Lower leg skin (tissue), 4 donors: ENCODE measurements around the gene EPHA3. TPM values are rescaled to one million over a fixed set of nuclear protein-coding genes. Genes with fewer than 3 reads are reported as not detected.

Source experiments
- DNase-seq, 2 donors: peaks; one replicate each; pipeline ENCODE4 v3.0.0-alpha.2; 2019; ENCODE audit warnings: low spot score in 2 of 2
- H3K4me3 ChIP-seq: fragments of 200-600 bp; sonication (generic); 2 replicates; pipeline ENCODE4 v1.5.1; 2017; ENCODE audit warnings: mild to moderate bottlenecking, low read depth; ENCODE audit not compliant: poor library complexity, severe bottlenecking
- POLR2A ChIP-seq, 2 donors: fragments of 450-650 bp; IDR thresholded peaks; one replicate each; pipeline ENCODE4 v1.6.1; 2016 to 2017; ENCODE audit warnings: antibody characterized with exemption in 2 of 2, mild to moderate bottlenecking in 1 of 2, moderate library complexity in 1 of 2
- WGBS, 2 donors: methylation state at CpG; one replicate each; pipeline ENCODE4 v1.1.5; 2018; 5-methylcytosine and 5-hydroxymethylcytosine counted together
- intact Hi-C: fragments of 100-400 bp; cut with DNase I; formaldehyde crosslinking; loops from one replicate; pipeline ENCODE4 v1.15.0; 2023; ENCODE audit warnings: low total_unique reads
- total RNA-seq, 4 donors: library from RNA; depleted of rRNA; stranded (reverse); fragments of >200 nt; gene quantifications; one replicate each; pipeline ENCODE4 v1.1.0, GENCODE V29; 2016
- TF ChIP-seq, protein P1 (sequence below), 3 donors: fragments of 450-650 bp; IDR thresholded peaks; one replicate each; pipeline ENCODE4 v1.5.1; 2016; ENCODE audit warnings: antibody characterized with exemption in 3 of 3, mild to moderate bottlenecking in 3 of 3, moderate library complexity in 2 of 3

The EPHA3 gene
- total RNA-seq, 4 donors from 2014 or later: 0.30 to 2.8 (median 1.0) TPM

DNA sequence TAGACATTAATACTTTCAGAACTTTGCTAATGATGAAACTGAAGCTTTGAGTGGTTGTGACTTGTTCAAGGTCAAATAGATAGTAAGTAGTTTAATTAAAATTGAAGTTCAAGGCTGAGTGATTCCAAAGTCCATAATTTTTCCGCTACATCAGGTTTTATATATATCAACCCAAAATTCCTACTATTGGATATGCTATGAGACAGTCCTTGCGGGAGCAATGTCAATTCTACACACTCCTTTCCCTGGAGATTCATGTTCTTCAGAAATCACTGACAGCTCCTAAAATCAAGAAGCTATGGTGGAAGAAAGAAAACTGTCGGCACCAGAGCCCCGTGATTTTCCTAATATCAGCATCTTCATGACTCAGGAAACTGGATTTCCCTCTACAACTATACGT lies 167.6 kb downstream of the EPHA3 start:
- DNase-seq: no peak
- TF ChIP-seq, protein P1, sequence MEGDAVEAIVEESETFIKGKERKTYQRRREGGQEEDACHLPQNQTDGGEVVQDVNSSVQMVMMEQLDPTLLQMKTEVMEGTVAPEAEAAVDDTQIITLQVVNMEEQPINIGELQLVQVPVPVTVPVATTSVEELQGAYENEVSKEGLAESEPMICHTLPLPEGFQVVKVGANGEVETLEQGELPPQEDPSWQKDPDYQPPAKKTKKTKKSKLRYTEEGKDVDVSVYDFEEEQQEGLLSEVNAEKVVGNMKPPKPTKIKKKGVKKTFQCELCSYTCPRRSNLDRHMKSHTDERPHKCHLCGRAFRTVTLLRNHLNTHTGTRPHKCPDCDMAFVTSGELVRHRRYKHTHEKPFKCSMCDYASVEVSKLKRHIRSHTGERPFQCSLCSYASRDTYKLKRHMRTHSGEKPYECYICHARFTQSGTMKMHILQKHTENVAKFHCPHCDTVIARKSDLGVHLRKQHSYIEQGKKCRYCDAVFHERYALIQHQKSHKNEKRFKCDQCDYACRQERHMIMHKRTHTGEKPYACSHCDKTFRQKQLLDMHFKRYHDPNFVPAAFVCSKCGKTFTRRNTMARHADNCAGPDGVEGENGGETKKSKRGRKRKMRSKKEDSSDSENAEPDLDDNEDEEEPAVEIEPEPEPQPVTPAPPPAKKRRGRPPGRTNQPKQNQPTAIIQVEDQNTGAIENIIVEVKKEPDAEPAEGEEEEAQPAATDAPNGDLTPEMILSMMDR (IDR thresholded peaks at IDR 0.05): no peak
- TF ChIP-seq POLR2A (IDR thresholded peaks at IDR 0.05): no peak
- intact Hi-C loops: loop anchor here (5.0 kb wide), 1 partner anchor 1137 kb away; no protein-coding TSS in a partner anchor
- WGBS, 2 donors: 90 to 94% methylated on average over 5 of the region's 5 CpGs
- no peak overlapping the region for H3K4me3 ChIP-seq

DNA sequence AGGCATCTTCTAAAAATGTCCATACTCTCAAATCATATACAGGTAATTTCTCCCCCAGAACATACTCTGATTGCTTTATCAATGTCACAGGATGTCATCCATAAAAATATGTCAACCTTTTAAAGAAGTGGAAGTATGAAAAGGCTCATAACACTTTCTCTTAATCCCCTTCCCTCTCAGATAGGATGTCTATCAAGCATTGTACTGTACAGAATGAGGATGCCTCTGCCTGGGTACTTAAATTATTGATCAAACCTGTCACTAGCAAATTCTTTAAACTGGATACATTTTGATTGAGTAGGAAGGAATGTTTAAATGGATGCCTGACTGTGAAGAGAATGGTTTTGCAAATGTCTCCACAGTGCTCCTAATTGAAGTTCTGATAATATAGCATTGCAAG lies 168.7 kb downstream of the EPHA3 start:
- no peak for DNase-seq
- no peak for TF ChIP-seq POLR2A (IDR thresholded peaks at IDR 0.05)
- TF ChIP-seq, protein P1 (IDR thresholded peaks at IDR 0.05): no peak
- H3K4me3 ChIP-seq: no peak overlapping the region
- intact Hi-C loops: loop anchor here (5.0 kb wide), 1 partner anchor 1136 kb away; no protein-coding TSS in a partner anchor

DNA sequence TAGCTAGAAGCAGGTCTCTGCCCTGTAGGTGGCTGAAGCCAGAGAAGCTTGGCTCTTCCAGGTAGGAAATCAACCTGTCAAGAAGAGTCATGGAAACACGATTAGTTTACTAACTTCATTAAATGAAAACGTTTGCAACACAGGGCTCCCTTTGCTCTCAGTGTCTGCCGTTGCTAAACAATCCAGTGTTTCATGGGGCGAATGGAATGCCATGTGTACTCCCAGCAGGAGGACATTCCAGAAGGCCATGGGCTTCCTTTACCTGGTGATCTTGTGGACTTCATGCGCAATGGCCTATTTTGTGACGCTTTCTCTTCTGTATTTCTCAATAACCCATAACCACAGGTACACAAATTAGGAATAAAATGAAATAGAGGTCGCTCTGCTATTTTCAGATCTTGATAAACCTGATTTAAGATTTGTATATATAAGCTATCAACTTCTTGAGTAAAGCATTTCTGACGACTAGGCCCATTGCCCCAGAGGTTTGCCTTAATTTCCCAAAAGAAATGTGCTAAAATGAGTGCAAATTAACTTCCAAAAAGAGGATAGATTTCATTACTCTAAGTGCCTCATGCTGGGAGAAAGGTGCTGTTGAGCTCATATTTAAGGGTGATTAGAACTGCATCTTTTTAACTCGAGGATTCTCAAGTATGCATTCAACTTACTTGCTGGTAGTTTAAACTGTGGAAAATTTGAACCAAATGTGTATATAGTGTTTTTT lies 171.0 kb downstream of the EPHA3 start:
- 66 to 74% methylated on average over 9 of the region's 9 CpGs for WGBS, 2 donors
- TF ChIP-seq, protein P1 (IDR thresholded peaks at IDR 0.05): no peak
- no peak overlapping the region for H3K4me3 ChIP-seq
- intact Hi-C loops: loop anchor here (5.0 kb wide), 1 partner anchor 1134 kb away; no protein-coding TSS in a partner anchor
- DNase-seq: no peak

DNA sequence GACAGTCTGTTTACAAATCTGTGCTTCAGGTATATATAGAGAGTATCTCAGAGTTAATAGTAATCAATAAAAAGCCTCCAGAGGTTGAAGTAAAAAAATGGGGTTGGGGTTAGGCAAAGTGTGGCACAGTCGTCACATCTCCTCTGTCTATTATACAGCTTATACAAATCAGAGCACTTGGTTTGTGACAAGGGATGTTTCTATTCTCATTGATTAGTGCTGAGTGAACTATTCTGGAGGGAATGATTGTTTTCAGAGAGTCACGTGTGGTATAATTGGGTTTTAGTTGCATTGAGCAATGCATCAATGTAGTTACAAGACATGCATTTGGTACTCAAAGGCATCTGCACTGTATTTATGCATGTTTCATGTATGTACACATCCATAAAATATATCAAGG lies 172.9 kb downstream of the EPHA3 start:
- WGBS, 2 donors: 85 to 88% methylated on average over 2 of the region's 2 CpGs
- DNase-seq: no peak

DNA sequence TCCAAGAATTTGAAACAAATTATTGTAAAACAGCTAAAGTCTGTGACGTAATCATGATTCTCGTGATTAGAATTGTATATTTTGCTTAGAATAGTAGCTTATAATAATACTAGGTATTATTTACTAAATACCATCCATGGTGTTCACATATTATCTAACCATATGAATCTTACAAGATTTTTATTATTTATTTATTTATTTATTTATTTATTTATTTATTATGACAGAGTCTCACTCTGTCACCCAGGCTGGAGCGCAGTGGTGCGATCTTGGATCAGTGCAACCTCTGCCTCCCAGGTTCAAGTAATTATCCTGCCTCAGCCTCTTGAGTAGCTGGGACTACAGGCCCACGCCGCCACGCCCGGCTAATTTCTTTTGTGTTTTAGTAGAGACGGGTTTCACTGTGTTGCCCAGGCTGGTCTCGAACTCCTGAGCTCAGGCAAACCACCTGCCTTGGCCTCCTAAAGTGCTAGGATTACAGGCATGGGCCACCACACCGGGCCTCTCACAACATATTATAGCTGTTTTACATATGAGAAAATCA lies 173.5 kb downstream of the EPHA3 start:
- H3K4me3 ChIP-seq: no peak overlapping the region
- intact Hi-C loops: no loop called here
- TF ChIP-seq, protein P1 (IDR thresholded peaks at IDR 0.05): no peak
- no peak for TF ChIP-seq POLR2A (IDR thresholded peaks at IDR 0.05)
- 95 to 96% methylated on average over 11 of the region's 11 CpGs for WGBS, 2 donors
- DNase-seq: no peak

More for the DNA sequence above, 172.9 kb downstream of the EPHA3 start:
- intact Hi-C loops: no loop called here
- TF ChIP-seq, protein P1 (IDR thresholded peaks at IDR 0.05): no peak
- no peak for TF ChIP-seq POLR2A (IDR thresholded peaks at IDR 0.05)
- H3K4me3 ChIP-seq: no peak overlapping the region
